Activated CD4-positive, CD25-positive, alpha-beta regulatory T cell treated with anti-CD3 and anti-CD28 coated beads, Interleukin-2, amount 50 U/mL, for 24 hours (primary cell): ENCODE data around the gene EMC10.

Source experiments
- ATAC-seq, 2 donors: fragments of 150-1000 bp; cut with Tn5 transposase; one replicate each; pipeline ENCODE4 v1.10.0; 2021; ENCODE audit warnings: mild to moderate bottlenecking in 1 of 2, moderate library complexity in 1 of 2

Gene EMC10

GRCh38 chr19:50479761-50480251, 3.5 kb downstream of the EMC10 start:
- ATAC-seq = no peak

- ATAC-seq = no peak
Measured at GRCh38 chr19:50480281-50481111, 4.2 kb downstream of the EMC10 start.

GRCh38 chr19:50481351-50482149, 5.2 kb downstream of the EMC10 start:
- no peak for ATAC-seq

- ATAC-seq = no peak
Measured at GRCh38 chr19:50482271-50482855, 6.1 kb downstream of the EMC10 start.

- no peak for ATAC-seq
Measured at GRCh38 chr19:50482916-50483315, 6.6 kb downstream of the EMC10 start.

GRCh38 chr19:50485284-50485955, 9.1 kb downstream of the EMC10 start:
- no peak for ATAC-seq

GRCh38 chr19:50486823-50487515, 10.7 kb downstream of the EMC10 start:
- ATAC-seq = peak in 1 of 2 donors; percentile 36

GRCh38 chr19:50488389-50489194, 12.3 kb downstream of the EMC10 start:
- no peak for ATAC-seq

GRCh38 chr19:50489461-50490011, 13.2 kb downstream of the EMC10 start:
- ATAC-seq = no peak

GRCh38 chr19:50490411-50490811, 14.1 kb downstream of the EMC10 start:
- no peak for ATAC-seq

- no peak for ATAC-seq
Measured at GRCh38 chr19:50490991-50491472, 14.7 kb downstream of the EMC10 start.

- peak; percentile 84 to 93 for ATAC-seq
Measured at GRCh38 chr19:50492303-50493052, 16.2 kb downstream of the EMC10 start.

- ATAC-seq = no peak
Measured at GRCh38 chr19:50493171-50493570, 16.9 kb downstream of the EMC10 start.

GRCh38 chr19:50494186-50495019, 18.1 kb downstream of the EMC10 start:
- ATAC-seq = no peak

GRCh38 chr19:50495020-50495531, 18.8 kb downstream of the EMC10 start:
- ATAC-seq = no peak

- no peak for ATAC-seq
Measured at GRCh38 chr19:50496189-50497021, 20.1 kb downstream of the EMC10 start.

GRCh38 chr19:50497022-50497405, 20.7 kb downstream of the EMC10 start:
- ATAC-seq = no peak
